K562 (cell line): Measurements from ENCODE around the gene PPP1R3G.
A peak's percentile ranks its signal among the peaks of the same experiment; 100 is the strongest.

ENCODE experiments used
- MEIS2 ChIP-seq: fragments of 450-650 bp; IDR thresholded peaks from 2 replicates; pipeline ENCODE4 v1.6.1; 2014; ENCODE audit warnings: mild to moderate bottlenecking; ENCODE audit not compliant: partially characterized antibody
- POLR2AphosphoS5 ChIP-seq: IDR thresholded peaks from 2 replicates; pipeline ENCODE4 v1.6.1; 2011; ENCODE audit warnings: mild to moderate bottlenecking, low read depth, low read length, moderate library complexity; ENCODE audit not compliant: control insufficient read depth, insufficient read depth
- SIN3A ChIP-seq, 2 experiments: fragments of 150-350 bp in 1 of 2; IDR thresholded peaks; 2 replicates each; pipeline ENCODE4 v1.6.1; 2011 to 2016; ENCODE audit warnings: borderline replicate concordance in 2 of 2, low read depth in 2 of 2, low read length in 2 of 2, mild to moderate bottlenecking in 2 of 2, moderate library complexity in 2 of 2; ENCODE audit not compliant: control insufficient read depth in 1 of 2
- SRSF9 ChIP-seq: fragments of 200-400 bp; formaldehyde crosslinking; IDR thresholded peaks from 2 replicates; pipeline ENCODE4 v1.6.1; 2017; ENCODE audit warnings: low read depth, low read length, borderline replicate concordance
- TAF1 ChIP-seq: IDR thresholded peaks from 2 replicates; pipeline ENCODE4 v1.6.1; 2011; ENCODE audit warnings: mild to moderate bottlenecking, low read length, moderate library complexity; ENCODE audit not compliant: insufficient read depth, control insufficient read depth, severe bottlenecking; ENCODE audit errors: extremely low read depth
- TCF7L2 ChIP-seq: fragments of 150-350 bp; IDR thresholded peaks from 2 replicates; pipeline ENCODE4 v1.6.1; 2016; ENCODE audit warnings: low read depth, mild to moderate bottlenecking, low read length, moderate library complexity
- ZNF316 ChIP-seq: fragments of 450-650 bp; IDR thresholded peaks from 2 replicates; pipeline ENCODE4 v1.6.1; 2016
- ZNF583 ChIP-seq: fragments of 250-450 bp; sonication (Bioruptor Pico); IDR thresholded peaks from 2 replicates; pipeline ENCODE4 v1.4.0; 2020
- TF ChIP-seq, protein P1 (sequence below), 2 experiments: fragments of 250-450 bp in 1 of 2; fragments of 450-650 bp in 1 of 2; sonication (Bioruptor Pico) in 1 of 2; IDR thresholded peaks; 2 replicates each; pipeline versions ENCODE4 v1.6.1 to v1.8.0; 2016 to 2021; ENCODE audit warnings: mild to moderate bottlenecking in 2 of 2, moderate library complexity in 2 of 2, missing compliant biosample characterization in 1 of 2, missing genetic modification characterization in 1 of 2
- TF ChIP-seq, protein P2 (sequence below): fragments of 450-650 bp; conservative IDR thresholded peaks from 2 replicates; pipeline ENCODE4 v1.6.1; 2016; ENCODE audit warnings: missing genetic modification characterization, low read depth, mild to moderate bottlenecking, control low read depth, missing compliant biosample characterization
- TF ChIP-seq, protein P3 (sequence below), 3 experiments: IDR thresholded peaks in 2 of 3; conservative IDR thresholded peaks in 1 of 3; 2 replicates each; pipeline ENCODE4 v1.5.1; 2011 to 2012; ENCODE audit warnings: low read length in 3 of 3, mild to moderate bottlenecking in 3 of 3, control low read depth in 2 of 3, improper control_type of control experiment in 1 of 3, inconsistent platforms in 1 of 3, low read depth in 1 of 3, mixed read lengths in 1 of 3, moderate library complexity in 1 of 3; ENCODE audit not compliant: insufficient read depth in 2 of 3

DNA sequence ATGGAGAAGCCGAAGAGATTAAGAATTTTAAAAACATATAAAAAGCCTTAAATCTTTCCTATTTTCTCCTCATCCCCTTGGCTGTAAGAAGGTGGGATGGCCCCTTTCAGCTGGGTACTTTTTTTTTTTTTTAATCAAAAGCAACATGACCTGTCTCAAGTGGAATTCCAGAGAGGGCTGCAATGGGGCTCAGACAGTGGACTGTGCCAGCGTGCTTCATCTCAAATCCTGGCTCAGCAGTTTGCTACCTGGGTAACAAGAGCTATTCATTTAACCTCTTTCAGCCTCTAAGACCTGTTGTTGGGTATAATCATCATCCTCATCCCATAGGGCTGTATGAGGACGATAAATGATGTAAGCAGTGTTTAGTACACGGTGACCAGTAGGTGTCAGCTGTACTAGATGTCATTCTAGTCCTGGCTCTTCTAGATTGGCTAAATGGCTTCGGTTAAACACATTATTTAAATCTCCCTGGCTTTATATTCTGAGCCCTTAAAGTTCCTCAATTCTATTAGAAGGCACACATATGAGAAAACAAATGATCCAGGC, 6.9 kb upstream of the PPP1R3G start:
- TF ChIP-seq, protein P1, sequence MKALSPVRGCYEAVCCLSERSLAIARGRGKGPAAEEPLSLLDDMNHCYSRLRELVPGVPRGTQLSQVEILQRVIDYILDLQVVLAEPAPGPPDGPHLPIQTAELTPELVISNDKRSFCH (CRISPR knock-in tag; IDR thresholded peaks at IDR 0.05), result no peak
- TF ChIP-seq, protein P1 (tag; IDR thresholded peaks at IDR 0.05), result no peak
- TF ChIP-seq MEIS2 (no peak), POLR2AphosphoS5 (no peak), SIN3A (IDR thresholded peaks at IDR 0.05; ENCODE audit: borderline replicate concordance in 2 of 2, control insufficient read depth in 1 of 2, low read depth in 2 of 2, low read length in 2 of 2) (no peak), SRSF9 (no peak), TCF7L2 (no peak), ZNF583 (no peak), ZNF316 (no peak), TAF1 (no peak)
- TF ChIP-seq, protein P2, sequence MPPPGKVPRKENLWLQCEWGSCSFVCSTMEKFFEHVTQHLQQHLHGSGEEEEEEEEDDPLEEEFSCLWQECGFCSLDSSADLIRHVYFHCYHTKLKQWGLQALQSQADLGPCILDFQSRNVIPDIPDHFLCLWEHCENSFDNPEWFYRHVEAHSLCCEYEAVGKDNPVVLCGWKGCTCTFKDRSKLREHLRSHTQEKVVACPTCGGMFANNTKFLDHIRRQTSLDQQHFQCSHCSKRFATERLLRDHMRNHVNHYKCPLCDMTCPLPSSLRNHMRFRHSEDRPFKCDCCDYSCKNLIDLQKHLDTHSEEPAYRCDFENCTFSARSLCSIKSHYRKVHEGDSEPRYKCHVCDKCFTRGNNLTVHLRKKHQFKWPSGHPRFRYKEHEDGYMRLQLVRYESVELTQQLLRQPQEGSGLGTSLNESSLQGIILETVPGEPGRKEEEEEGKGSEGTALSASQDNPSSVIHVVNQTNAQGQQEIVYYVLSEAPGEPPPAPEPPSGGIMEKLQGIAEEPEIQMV (tag), result no peak
- TF ChIP-seq, protein P3, sequence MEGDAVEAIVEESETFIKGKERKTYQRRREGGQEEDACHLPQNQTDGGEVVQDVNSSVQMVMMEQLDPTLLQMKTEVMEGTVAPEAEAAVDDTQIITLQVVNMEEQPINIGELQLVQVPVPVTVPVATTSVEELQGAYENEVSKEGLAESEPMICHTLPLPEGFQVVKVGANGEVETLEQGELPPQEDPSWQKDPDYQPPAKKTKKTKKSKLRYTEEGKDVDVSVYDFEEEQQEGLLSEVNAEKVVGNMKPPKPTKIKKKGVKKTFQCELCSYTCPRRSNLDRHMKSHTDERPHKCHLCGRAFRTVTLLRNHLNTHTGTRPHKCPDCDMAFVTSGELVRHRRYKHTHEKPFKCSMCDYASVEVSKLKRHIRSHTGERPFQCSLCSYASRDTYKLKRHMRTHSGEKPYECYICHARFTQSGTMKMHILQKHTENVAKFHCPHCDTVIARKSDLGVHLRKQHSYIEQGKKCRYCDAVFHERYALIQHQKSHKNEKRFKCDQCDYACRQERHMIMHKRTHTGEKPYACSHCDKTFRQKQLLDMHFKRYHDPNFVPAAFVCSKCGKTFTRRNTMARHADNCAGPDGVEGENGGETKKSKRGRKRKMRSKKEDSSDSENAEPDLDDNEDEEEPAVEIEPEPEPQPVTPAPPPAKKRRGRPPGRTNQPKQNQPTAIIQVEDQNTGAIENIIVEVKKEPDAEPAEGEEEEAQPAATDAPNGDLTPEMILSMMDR (IDR thresholded peaks at IDR 0.05 in 2 of 3, conservative IDR thresholded peaks at IDR 0.05 in 1 of 3; ENCODE audit: insufficient read depth in 2 of 3, low read depth in 1 of 3, low read length in 3 of 3), result peak; percentile 34 to 50 (median 50); a peak in 5 of 6 replicates
